Ishikawa (cell line): Measurements from ENCODE around the gene TTLL12.

ENCODE experiments used
- CEBPB ChIP-seq: IDR thresholded peaks from 2 replicates; pipeline ENCODE4 v1.6.1; 2012
- CREB1 ChIP-seq: IDR thresholded peaks from 2 replicates; pipeline ENCODE4 v1.6.1; 2012; ENCODE audit warnings: low read depth
- EGR1 ChIP-seq: IDR thresholded peaks from 2 replicates; pipeline ENCODE4 v1.6.1; 2012
- EP300 ChIP-seq: IDR thresholded peaks from 2 replicates; pipeline ENCODE4 v1.6.1; 2012; ENCODE audit warnings: borderline replicate concordance
- FOXM1 ChIP-seq: IDR thresholded peaks from 2 replicates; pipeline ENCODE4 v1.6.1; 2012; ENCODE audit warnings: low read depth, borderline replicate concordance
- MAX ChIP-seq: IDR thresholded peaks from 2 replicates; pipeline ENCODE4 v1.6.1; 2012
- NFIC ChIP-seq: IDR thresholded peaks from 2 replicates; pipeline ENCODE4 v1.6.1; 2012
- RAD21 ChIP-seq: IDR thresholded peaks from 2 replicates; pipeline ENCODE4 v1.6.1; 2012; ENCODE audit warnings: low read depth
- REST ChIP-seq: IDR thresholded peaks from 2 replicates; pipeline ENCODE4 v1.6.1; 2012; ENCODE audit warnings: low read depth, mild to moderate bottlenecking
- TAF1 ChIP-seq: IDR thresholded peaks from 2 replicates; pipeline ENCODE4 v1.6.1; 2012; ENCODE audit warnings: low read depth, mild to moderate bottlenecking
- TCF12 ChIP-seq: IDR thresholded peaks from 2 replicates; pipeline ENCODE4 v1.6.1; 2012; ENCODE audit warnings: low read depth
- TEAD4 ChIP-seq: IDR thresholded peaks from 2 replicates; pipeline ENCODE4 v1.6.1; 2012
- USF1 ChIP-seq: IDR thresholded peaks from 2 replicates; pipeline ENCODE4 v1.6.1; 2012
- YY1 ChIP-seq: IDR thresholded peaks from 2 replicates; pipeline ENCODE4 v1.6.1; 2012; ENCODE audit warnings: low read depth
- ZBTB7A ChIP-seq: IDR thresholded peaks from 2 replicates; pipeline ENCODE4 v1.6.1; 2012; ENCODE audit warnings: low read depth

The TTLL12 gene

GRCh38 chr22:43136255-43136654, 50.7 kb downstream of the TTLL12 start:
- no peak for TF ChIP-seq EGR1
- peak; percentile 48; the same call in 1 of the 2 replicates for TF ChIP-seq RAD21

- TF ChIP-seq YY1 (no peak), TEAD4 (no peak), TCF12 (no peak), ZBTB7A (no peak), NFIC (no peak), USF1 (no peak), REST (no peak), CEBPB (no peak), EP300 (no peak), MAX (no peak), CREB1 (no peak), EGR1 (no peak), TAF1 (no peak), RAD21 (no peak), FOXM1 (no peak)
Measured at GRCh38 chr22:43135565-43135964, 51.4 kb downstream of the TTLL12 start.

- TF ChIP-seq REST (no peak), RAD21 (no peak), TCF12 (no peak), EP300 (no peak), MAX (no peak), TEAD4 (no peak), CREB1 (no peak), YY1 (no peak), TAF1 (no peak), ZBTB7A (no peak), CEBPB (no peak), NFIC (no peak), USF1 (no peak), EGR1 (no peak), FOXM1 (no peak)
Measured at GRCh38 chr22:43134553-43134952, 52.4 kb downstream of the TTLL12 start.

- TF ChIP-seq TCF12 (no peak), USF1 (no peak), FOXM1 (no peak), YY1 (no peak), TAF1 (no peak), REST (no peak), ZBTB7A (no peak), EP300 (no peak), EGR1 (no peak), MAX (no peak), CEBPB (no peak), TEAD4 (no peak), NFIC (no peak)
Measured at GRCh38 chr22:43133401-43133800, 53.5 kb downstream of the TTLL12 start.
